Upper lobe of left lung (tissue), 6 donors: ENCODE measurements around the gene TMEM141. TPM values are rescaled to one million over a fixed set of nuclear protein-coding genes. Genes with fewer than 3 reads are reported as not detected.

Experiments used
- ATAC-seq, 2 donors: fragments of 200-7000 bp; cut with Tn5 transposase; one replicate each; pipeline ENCODE4 v1.9.1; 2022; ENCODE audit warnings: mild to moderate bottlenecking in 2 of 2, moderate library complexity in 2 of 2; ENCODE audit not compliant: low FRiP score in 2 of 2
- DNase-seq, 2 donors: peaks; one replicate each; pipeline ENCODE4 v3.0.0-alpha.2; 2019 to 2020
- H3K27ac ChIP-seq, 4 donors: fragments of 200-600 bp; sonication (generic); one replicate each; pipeline ENCODE4 v1.5.1; 2016 to 2019
- H3K27me3 ChIP-seq, 4 donors: fragments of 200-600 bp; sonication (generic); one replicate each; pipeline ENCODE4 v1.5.1; 2017 to 2019
- H3K36me3 ChIP-seq, 4 donors: fragments of 200-600 bp; sonication (generic); one replicate each; pipeline ENCODE4 v1.5.1; 2016 to 2019
- H3K4me1 ChIP-seq, 4 donors: fragments of 200-600 bp; sonication (generic); one replicate each; pipeline ENCODE4 v1.5.1; 2018 to 2019
- H3K4me3 ChIP-seq, 4 donors: fragments of 200-600 bp; sonication (generic); one replicate each; pipeline ENCODE4 v1.5.1; 2017 to 2019; ENCODE audit warnings: mild to moderate bottlenecking in 2 of 4, moderate library complexity in 1 of 4
- H3K9me3 ChIP-seq, 4 donors: fragments of 200-600 bp; sonication (generic); one replicate each; pipeline ENCODE4 v1.5.1; 2018 to 2019
- CTCF ChIP-seq, 6 experiments: fragments of 450-650 bp in 4 of 6; fragments of 200-600 bp in 2 of 6; sonication (generic) in 2 of 6; IDR thresholded peaks; one replicate each; pipeline ENCODE4 v1.5.1; 2016 to 2019; ENCODE audit warnings: antibody characterized with exemption in 6 of 6
- EP300 ChIP-seq, 4 donors: sonication (generic); formaldehyde crosslinking; IDR thresholded peaks; one replicate each; pipeline ENCODE4 v1.5.1; 2017; ENCODE audit warnings: antibody characterized with exemption in 4 of 4, control low read depth in 2 of 4
- POLR2A ChIP-seq, 4 donors: fragments of 450-650 bp; IDR thresholded peaks; one replicate each; pipeline ENCODE4 v1.5.1; 2016 to 2017; ENCODE audit warnings: antibody characterized with exemption in 4 of 4, mild to moderate bottlenecking in 2 of 4
- POLR2AphosphoS5 ChIP-seq, 2 donors: sonication (generic); formaldehyde crosslinking; IDR thresholded peaks; one replicate each; pipeline ENCODE4 v1.5.1; 2017; ENCODE audit warnings: antibody characterized with exemption in 2 of 2
- WGBS, 2 donors: methylation state at CpG; one replicate each; pipeline ENCODE4 v1.1.5; 2017 to 2018; 5-methylcytosine and 5-hydroxymethylcytosine counted together
- total RNA-seq, 6 donors: library from RNA; depleted of rRNA in 4 of 6; stranded (reverse); fragments of >200 nt in 4 of 6; gene quantifications; one replicate each; pipeline versions ENCODE4 v1.1.0 to v1.2.1, GENCODE V29; 2016 to 2021
- donor health status: DM: no; HTN: no; CAD: no; lungs with moderate emphysema.
- donor health status: DM: no; HTN: yes; CAD: no; lungs with severe emphysema.

TMEM141 gene
- total RNA-seq, 6 donors from 2014 or later, result 55.5 to 134 (median 80.5) TPM

DNA sequence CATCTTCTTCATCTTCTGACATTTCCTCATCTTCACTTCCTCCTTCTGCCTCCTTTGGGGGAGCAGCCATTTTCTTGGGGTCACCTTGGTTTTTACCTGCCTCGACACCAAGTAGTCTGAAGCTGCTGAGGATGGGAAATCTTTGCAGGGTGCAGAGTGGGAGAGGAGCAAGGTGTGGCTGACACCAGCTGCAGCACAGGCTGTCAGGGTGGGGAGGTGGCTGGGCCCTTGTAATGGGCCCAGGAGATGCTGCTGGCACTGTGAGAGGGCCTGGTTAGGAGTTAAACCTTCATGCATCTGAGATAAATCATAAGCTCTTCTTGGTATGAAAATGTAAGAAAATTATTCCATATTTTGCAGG, 24.3 kb downstream of the TMEM141 start:
- no peak for DNase-seq
- H3K4me3 ChIP-seq, result no peak overlapping the region
- no peaks in the 10 kb centered on the region for H3K9me3 ChIP-seq
- no peak for TF ChIP-seq POLR2A (IDR thresholded peaks at IDR 0.05)
- peaks cover 0 to 15% (median 8%) of the 10 kb centered on the region in 4 donors for H3K36me3 ChIP-seq
- 0 to 64% methylated on average over 1 of the region's 1 CpG for WGBS, 2 donors
- no peak overlapping the region for H3K27ac ChIP-seq
- ATAC-seq, result no peak
- no peaks in the 10 kb centered on the region for H3K27me3 ChIP-seq
- peaks cover 1 to 22% (median 6%) of the 10 kb centered on the region in 4 donors for H3K4me1 ChIP-seq

- H3K4me3 ChIP-seq, result peak overlapping the region in 3 of 4 donors; percentile 24 to 35 (median 31)
- H3K9me3 ChIP-seq, result no peaks in the 10 kb centered on the region
- no peak for TF ChIP-seq CTCF (IDR thresholded peaks at IDR 0.05)
- TF ChIP-seq POLR2A (IDR thresholded peaks at IDR 0.05), result no peak
- TF ChIP-seq POLR2AphosphoS5 (IDR thresholded peaks at IDR 0.05), result no peak
- no peak for TF ChIP-seq EP300 (IDR thresholded peaks at IDR 0.05)
Measured at GRCh38 chr9:136820971-136821825, 30.1 kb downstream of the TMEM141 start.

GRCh38 chr9:136821826-136822544, 30.8 kb downstream of the TMEM141 start:
- H3K4me1 ChIP-seq, result peaks cover 0 to 12% (median 0%) of the 10 kb centered on the region in 4 donors
- 89 to 90% methylated on average over 31 to 42 of the region's 42 CpGs for WGBS, 2 donors
- no peak for TF ChIP-seq POLR2A (IDR thresholded peaks at IDR 0.05)
- no peak for TF ChIP-seq POLR2AphosphoS5 (IDR thresholded peaks at IDR 0.05)
- no peak for TF ChIP-seq CTCF (IDR thresholded peaks at IDR 0.05)
- TF ChIP-seq EP300 (IDR thresholded peaks at IDR 0.05), result no peak
- H3K36me3 ChIP-seq, result peaks cover 3 to 47% (median 29%) of the 10 kb centered on the region in 4 donors
- H3K27ac ChIP-seq, result no peak overlapping the region
- peak overlapping the region in 2 of 4 donors; percentile 31 to 35 for H3K4me3 ChIP-seq
- H3K9me3 ChIP-seq, result no peaks in the 10 kb centered on the region
- H3K27me3 ChIP-seq, result no peaks in the 10 kb centered on the region
- no peak for ATAC-seq
- DNase-seq, result peak in 1 of 2 donors; percentile 69

More at GRCh38 chr9:136820971-136821825, 30.1 kb downstream of the TMEM141 start:
- 52 to 69% methylated on average over 18 to 42 of the region's 83 CpGs for WGBS, 2 donors
- H3K36me3 ChIP-seq, result peaks cover 0 to 40% (median 26%) of the 10 kb centered on the region in 4 donors
- H3K4me1 ChIP-seq, result peaks cover 0 to 12% (median 0%) of the 10 kb centered on the region in 4 donors
- H3K27ac ChIP-seq, result no peak overlapping the region
- ATAC-seq, result peak in 1 of 2 donors; percentile 74
- peak in 1 of 2 donors; percentile 83 for DNase-seq
- H3K27me3 ChIP-seq, result no peaks in the 10 kb centered on the region

GRCh38 chr9:136823136-136824046, 32.2 kb downstream of the TMEM141 start:
- no peak overlapping the region for H3K4me3 ChIP-seq
- no peak overlapping the region for H3K27ac ChIP-seq
- H3K27me3 ChIP-seq, result no peaks in the 10 kb centered on the region
- 92 to 96% methylated on average over 24 to 30 of the region's 30 CpGs for WGBS, 2 donors
- ATAC-seq, result no peak
- TF ChIP-seq POLR2A (IDR thresholded peaks at IDR 0.05), result no peak
- TF ChIP-seq POLR2AphosphoS5 (IDR thresholded peaks at IDR 0.05), result no peak
- no peak for TF ChIP-seq CTCF (IDR thresholded peaks at IDR 0.05)
- TF ChIP-seq EP300 (IDR thresholded peaks at IDR 0.05), result no peak
- peaks cover 3 to 52% (median 38%) of the 10 kb centered on the region in 4 donors for H3K36me3 ChIP-seq
- DNase-seq, result peak in 1 of 2 donors; percentile 78
- no peaks in the 10 kb centered on the region for H3K9me3 ChIP-seq
- peaks cover 0 to 12% (median 0%) of the 10 kb centered on the region in 4 donors for H3K4me1 ChIP-seq
